K562 (cell line): ENCODE measurements around the gene ADGRD1. TPM values are rescaled to one million over a fixed set of nuclear protein-coding genes. Genes with fewer than 3 reads are reported as not detected.

Source experiments
- HDAC2 ChIP-seq: fragments of 450-650 bp; IDR thresholded peaks from 2 replicates; pipeline ENCODE4 v1.6.1; 2016; ENCODE audit warnings: mild to moderate bottlenecking
- RBM14 ChIP-seq: fragments of 200-400 bp; formaldehyde crosslinking; IDR thresholded peaks from 2 replicates; pipeline ENCODE4 v1.6.1; 2018; ENCODE audit warnings: low read depth, mild to moderate bottlenecking, low read length, moderate library complexity, borderline replicate concordance; ENCODE audit not compliant: insufficient read depth
- SMARCE1 ChIP-seq: fragments of 450-650 bp; IDR thresholded peaks from 2 replicates; pipeline ENCODE4 v1.7.1; 2016; ENCODE audit warnings: mild to moderate bottlenecking
- SRSF9 ChIP-seq: fragments of 200-400 bp; formaldehyde crosslinking; IDR thresholded peaks from 2 replicates; pipeline ENCODE4 v1.6.1; 2017; ENCODE audit warnings: low read depth, low read length, borderline replicate concordance
- STAG1 ChIP-seq: sonication (generic); formaldehyde crosslinking; IDR thresholded peaks from 2 replicates; pipeline ENCODE4 v1.5.0; 2020; ENCODE audit warnings: missing genetic modification reagents, borderline replicate concordance
- ZBTB7A ChIP-seq: IDR thresholded peaks from 2 replicates; pipeline ENCODE4 v1.6.1; 2011; ENCODE audit warnings: low read depth, mild to moderate bottlenecking, low read length, moderate library complexity, borderline replicate concordance; ENCODE audit not compliant: control insufficient read depth
- ZNF668 ChIP-seq: fragments of 250-450 bp; sonication (Bioruptor Pico); IDR thresholded peaks from 2 replicates; pipeline ENCODE4 v1.8.0; 2022; ENCODE audit warnings: mild to moderate bottlenecking, inconsistent platforms
- ZNF77 ChIP-seq: fragments of 250-450 bp; sonication (Bioruptor Pico); IDR thresholded peaks from 2 replicates; pipeline ENCODE4 v1.5.0; 2020
- polyA plus RNA-seq, 8 experiments: library from polyadenylated mRNA; depleted of rRNA in 4 of 8; stranded (reverse) in 5 of 8; unstranded in 3 of 8; fragments of >200 nt; fragmentation: Nextera tagmentation in 2 of 8; fragmentation: Illumina TruSeq in 1 of 8; extraction: Ambion mirVana in 2 of 8; extraction: Trizol in 1 of 8; gene quantifications; 2 replicates each; pipeline versions ENCODE4 v1.2.1 to v1.2.3, GENCODE V29; 2011 to 2014; ENCODE audit warnings: inconsistent platforms in 1 of 8, missing spikeins in 1 of 8
- total RNA-seq, 7 experiments: library from RNA; depleted of rRNA in 6 of 7; stranded (reverse); fragments of >200 nt in 6 of 7; fragmentation: Illumina TruSeq in 2 of 7; extraction: Trizol in 2 of 7; gene quantifications; 2 replicates each; pipeline versions ENCODE4 v1.2.1 to v1.2.3, GENCODE V29; 2011 to 2021; ENCODE audit warnings: low replicate concordance in 1 of 7
- TF ChIP-seq, protein P1 (sequence below): fragments of 250-450 bp; sonication (Bioruptor Pico); IDR thresholded peaks from 2 replicates; pipeline ENCODE4 v1.8.0; 2021; ENCODE audit warnings: borderline replicate concordance, mild to moderate bottlenecking, moderate library complexity; ENCODE audit not compliant: poor library complexity, severe bottlenecking
- TF ChIP-seq, protein P2 (sequence below): fragments of 250-450 bp; sonication (Bioruptor Pico); IDR thresholded peaks from 2 replicates; pipeline ENCODE4 v1.4.0; 2020; ENCODE audit warnings: mild to moderate bottlenecking, moderate library complexity
- TF ChIP-seq, protein P3 (sequence below), 3 experiments: IDR thresholded peaks in 2 of 3; conservative IDR thresholded peaks in 1 of 3; 2 replicates each; pipeline ENCODE4 v1.5.1; 2011 to 2012; ENCODE audit warnings: low read length in 3 of 3, mild to moderate bottlenecking in 3 of 3, control low read depth in 2 of 3, improper control_type of control experiment in 1 of 3, inconsistent platforms in 1 of 3, low read depth in 1 of 3, mixed read lengths in 1 of 3, moderate library complexity in 1 of 3; ENCODE audit not compliant: insufficient read depth in 2 of 3
- TF ChIP-seq, protein P4 (sequence below): fragments of 200-800 bp; sonication (Bioruptor generic); IDR thresholded peaks from 2 replicates; pipeline ENCODE4 v1.6.1; 2017; ENCODE audit warnings: missing genetic modification characterization, missing compliant biosample characterization
- TF ChIP-seq, protein P5 (sequence below), 2 experiments: fragments of 450-650 bp in 1 of 2; sonication (generic) in 1 of 2; formaldehyde crosslinking; conservative IDR thresholded peaks; 2 replicates each; pipeline versions ENCODE4 v1.4.0 to v1.8.1; 2020 to 2022; ENCODE audit warnings: mild to moderate bottlenecking in 1 of 2, missing genetic modification reagents in 1 of 2
- TF ChIP-seq, protein P6 (sequence below): fragments of 450-650 bp; formaldehyde crosslinking; IDR thresholded peaks from 2 replicates; pipeline ENCODE4 v1.4.0; 2020; ENCODE audit warnings: mild to moderate bottlenecking, moderate library complexity

Gene ADGRD1
- total and polyA plus RNA-seq, 9 of the 15 experiments (the other 6 are each of a cell fraction or from before 2014, with no cell fraction given), result 1.7 to 11.7 (median 3.3) TPM

DNA sequence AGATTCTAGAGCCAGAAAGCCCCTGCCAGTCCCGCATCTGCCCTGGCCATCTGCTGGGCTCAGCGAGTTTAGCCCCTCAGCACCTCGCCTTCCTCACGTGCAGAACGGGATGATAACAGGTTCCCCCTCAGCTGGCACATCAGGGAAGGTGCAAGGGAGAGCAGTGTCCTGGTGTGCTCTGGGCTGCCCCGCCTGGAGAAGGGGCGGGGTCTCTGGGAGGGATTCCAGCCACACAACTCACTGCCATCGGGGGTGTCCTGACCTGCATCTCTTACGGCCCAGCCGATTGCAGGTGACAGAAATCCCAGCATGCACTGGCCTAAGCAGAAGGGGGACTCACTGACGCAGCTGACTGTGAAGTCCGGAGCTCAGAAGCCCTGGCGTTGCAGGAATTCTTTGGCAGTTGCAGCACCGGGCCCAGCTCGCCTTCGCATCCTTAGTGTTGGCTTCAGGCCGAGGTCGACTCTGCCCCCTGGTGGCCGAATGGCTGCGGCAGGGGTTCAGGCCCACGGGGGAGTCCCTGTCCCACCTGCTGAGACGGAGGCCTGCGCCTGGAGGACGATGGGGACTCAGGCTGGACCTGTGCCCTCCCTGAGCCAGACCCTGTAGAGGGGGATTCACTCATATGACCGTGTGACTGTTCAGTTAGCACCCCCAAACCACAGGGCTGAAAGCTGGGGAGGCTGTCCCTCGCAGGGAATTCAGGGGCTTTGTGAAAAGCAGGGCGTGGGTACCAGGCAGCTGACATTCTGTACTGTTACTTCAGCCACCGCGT lies 178.6 kb downstream of the ADGRD1 start (continued):
- TF ChIP-seq, protein P1, sequence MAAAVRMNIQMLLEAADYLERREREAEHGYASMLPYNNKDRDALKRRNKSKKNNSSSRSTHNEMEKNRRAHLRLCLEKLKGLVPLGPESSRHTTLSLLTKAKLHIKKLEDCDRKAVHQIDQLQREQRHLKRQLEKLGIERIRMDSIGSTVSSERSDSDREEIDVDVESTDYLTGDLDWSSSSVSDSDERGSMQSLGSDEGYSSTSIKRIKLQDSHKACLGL (CRISPR knock-in tag), result no peak
- TF ChIP-seq, protein P2, sequence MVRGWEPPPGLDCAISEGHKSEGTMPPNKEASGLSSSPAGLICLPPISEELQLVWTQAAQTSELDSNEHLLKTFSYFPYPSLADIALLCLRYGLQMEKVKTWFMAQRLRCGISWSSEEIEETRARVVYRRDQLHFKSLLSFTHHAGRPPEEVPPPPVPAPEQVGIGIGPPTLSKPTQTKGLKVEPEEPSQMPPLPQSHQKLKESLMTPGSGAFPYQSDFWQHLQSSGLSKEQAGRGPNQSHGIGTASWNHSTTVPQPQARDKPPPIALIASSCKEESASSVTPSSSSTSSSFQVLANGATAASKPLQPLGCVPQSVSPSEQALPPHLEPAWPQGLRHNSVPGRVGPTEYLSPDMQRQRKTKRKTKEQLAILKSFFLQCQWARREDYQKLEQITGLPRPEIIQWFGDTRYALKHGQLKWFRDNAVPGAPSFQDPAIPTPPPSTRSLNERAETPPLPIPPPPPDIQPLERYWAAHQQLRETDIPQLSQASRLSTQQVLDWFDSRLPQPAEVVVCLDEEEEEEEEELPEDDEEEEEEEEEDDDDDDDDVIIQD (CRISPR knock-in tag), result no peak
- TF ChIP-seq, protein P3, sequence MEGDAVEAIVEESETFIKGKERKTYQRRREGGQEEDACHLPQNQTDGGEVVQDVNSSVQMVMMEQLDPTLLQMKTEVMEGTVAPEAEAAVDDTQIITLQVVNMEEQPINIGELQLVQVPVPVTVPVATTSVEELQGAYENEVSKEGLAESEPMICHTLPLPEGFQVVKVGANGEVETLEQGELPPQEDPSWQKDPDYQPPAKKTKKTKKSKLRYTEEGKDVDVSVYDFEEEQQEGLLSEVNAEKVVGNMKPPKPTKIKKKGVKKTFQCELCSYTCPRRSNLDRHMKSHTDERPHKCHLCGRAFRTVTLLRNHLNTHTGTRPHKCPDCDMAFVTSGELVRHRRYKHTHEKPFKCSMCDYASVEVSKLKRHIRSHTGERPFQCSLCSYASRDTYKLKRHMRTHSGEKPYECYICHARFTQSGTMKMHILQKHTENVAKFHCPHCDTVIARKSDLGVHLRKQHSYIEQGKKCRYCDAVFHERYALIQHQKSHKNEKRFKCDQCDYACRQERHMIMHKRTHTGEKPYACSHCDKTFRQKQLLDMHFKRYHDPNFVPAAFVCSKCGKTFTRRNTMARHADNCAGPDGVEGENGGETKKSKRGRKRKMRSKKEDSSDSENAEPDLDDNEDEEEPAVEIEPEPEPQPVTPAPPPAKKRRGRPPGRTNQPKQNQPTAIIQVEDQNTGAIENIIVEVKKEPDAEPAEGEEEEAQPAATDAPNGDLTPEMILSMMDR (IDR thresholded peaks at IDR 0.05 in 2 of 3, conservative IDR thresholded peaks at IDR 0.05 in 1 of 3; ENCODE audit: insufficient read depth in 2 of 3, low read depth in 1 of 3, low read length in 3 of 3), result peak; percentile 78 to 90 (median 80)
- TF ChIP-seq, protein P4, sequence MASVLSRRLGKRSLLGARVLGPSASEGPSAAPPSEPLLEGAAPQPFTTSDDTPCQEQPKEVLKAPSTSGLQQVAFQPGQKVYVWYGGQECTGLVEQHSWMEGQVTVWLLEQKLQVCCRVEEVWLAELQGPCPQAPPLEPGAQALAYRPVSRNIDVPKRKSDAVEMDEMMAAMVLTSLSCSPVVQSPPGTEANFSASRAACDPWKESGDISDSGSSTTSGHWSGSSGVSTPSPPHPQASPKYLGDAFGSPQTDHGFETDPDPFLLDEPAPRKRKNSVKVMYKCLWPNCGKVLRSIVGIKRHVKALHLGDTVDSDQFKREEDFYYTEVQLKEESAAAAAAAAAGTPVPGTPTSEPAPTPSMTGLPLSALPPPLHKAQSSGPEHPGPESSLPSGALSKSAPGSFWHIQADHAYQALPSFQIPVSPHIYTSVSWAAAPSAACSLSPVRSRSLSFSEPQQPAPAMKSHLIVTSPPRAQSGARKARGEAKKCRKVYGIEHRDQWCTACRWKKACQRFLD (CRISPR knock-in tag), result no peak
- TF ChIP-seq HDAC2 (no peak), ZBTB7A (0 out of 2 replicates have a peak, but pooled peaks have one; percentile 25), SMARCE1 (no peak), ZNF668 (CRISPR knock-in tag) (no peak), STAG1 (CRISPR knock-in tag) (peak; percentile 70; the same call in 1 of the 2 replicates), RBM14 (no peak), SRSF9 (no peak), ZNF77 (CRISPR knock-in tag) (no peak)
- TF ChIP-seq, protein P5, sequence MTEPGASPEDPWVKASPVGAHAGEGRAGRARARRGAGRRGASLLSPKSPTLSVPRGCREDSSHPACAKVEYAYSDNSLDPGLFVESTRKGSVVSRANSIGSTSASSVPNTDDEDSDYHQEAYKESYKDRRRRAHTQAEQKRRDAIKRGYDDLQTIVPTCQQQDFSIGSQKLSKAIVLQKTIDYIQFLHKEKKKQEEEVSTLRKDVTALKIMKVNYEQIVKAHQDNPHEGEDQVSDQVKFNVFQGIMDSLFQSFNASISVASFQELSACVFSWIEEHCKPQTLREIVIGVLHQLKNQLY (CRISPR knock-in tag; conservative IDR thresholded peaks at IDR 0.05), result no peak
- TF ChIP-seq, protein P6, sequence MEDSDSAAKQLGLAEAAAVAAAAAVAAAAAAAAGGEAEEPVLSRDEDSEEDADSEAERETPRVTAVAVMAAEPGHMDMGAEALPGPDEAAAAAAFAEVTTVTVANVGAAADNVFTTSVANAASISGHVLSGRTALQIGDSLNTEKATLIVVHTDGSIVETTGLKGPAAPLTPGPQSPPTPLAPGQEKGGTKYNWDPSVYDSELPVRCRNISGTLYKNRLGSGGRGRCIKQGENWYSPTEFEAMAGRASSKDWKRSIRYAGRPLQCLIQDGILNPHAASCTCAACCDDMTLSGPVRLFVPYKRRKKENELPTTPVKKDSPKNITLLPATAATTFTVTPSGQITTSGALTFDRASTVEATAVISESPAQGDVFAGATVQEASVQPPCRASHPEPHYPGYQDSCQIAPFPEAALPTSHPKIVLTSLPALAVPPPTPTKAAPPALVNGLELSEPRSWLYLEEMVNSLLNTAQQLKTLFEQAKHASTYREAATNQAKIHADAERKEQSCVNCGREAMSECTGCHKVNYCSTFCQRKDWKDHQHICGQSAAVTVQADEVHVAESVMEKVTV (CRISPR knock-in tag), result peak; percentile 44; the same call in 1 of the 2 replicates
